Osteocyte (in vitro differentiated cells): ENCODE measurements around the gene PMM2. TPM values are rescaled to one million over a fixed set of nuclear protein-coding genes. Genes with fewer than 3 reads are reported as not detected.
"Not testable (repeated sequence)": the region's sequence is repeated elsewhere in the genome, so short reads cannot be mapped to it uniquely, and the experiment has no call there.

Source experiments
- DNase-seq: peaks from one replicate; pipeline ENCODE4 v3.0.0; 2021; ENCODE audit warnings: mixed read lengths; ENCODE audit not compliant: unreplicated experiment; ENCODE audit errors: extremely low spot score
- H3K27ac Mint-ChIP-seq: one replicate; pipeline ENCODE4 v1.8.0; 2021; ENCODE audit warnings: mild to moderate bottlenecking, mixed read lengths; ENCODE audit not compliant: unreplicated experiment
- H3K27me3 Mint-ChIP-seq: one replicate; pipeline ENCODE4 v1.8.0; 2021; ENCODE audit warnings: mixed read lengths; ENCODE audit not compliant: unreplicated experiment
- H3K36me3 Mint-ChIP-seq: one replicate; pipeline ENCODE4 v1.8.0; 2021; ENCODE audit warnings: mixed read lengths; ENCODE audit not compliant: unreplicated experiment
- H3K4me1 Mint-ChIP-seq: one replicate; pipeline ENCODE4 v1.8.0; 2021; ENCODE audit warnings: mixed read lengths; ENCODE audit not compliant: unreplicated experiment
- H3K4me3 Mint-ChIP-seq: one replicate; pipeline ENCODE4 v1.8.0; 2021; ENCODE audit warnings: mild to moderate bottlenecking, moderate library complexity, mixed read lengths; ENCODE audit not compliant: unreplicated experiment
- H3K9me3 Mint-ChIP-seq: one replicate; pipeline ENCODE4 v1.8.0; 2021; ENCODE audit warnings: mixed read lengths; ENCODE audit not compliant: unreplicated experiment
- total RNA-seq: library from RNA; stranded (reverse); gene quantifications from 2 replicates; pipeline ENCODE4 v1.2.1, GENCODE V29; 2021
- TF ChIP-seq, protein P1 (sequence below): fragments of 200-600 bp; sonication (generic); IDR thresholded peaks from 2 replicates; pipeline ENCODE4 v1.5.0; 2021; ENCODE audit warnings: antibody characterized with exemption, mild to moderate bottlenecking, moderate library complexity

The PMM2 gene
- total RNA-seq, 1 donor from 2014 or later, result 42.9 TPM

DNA sequence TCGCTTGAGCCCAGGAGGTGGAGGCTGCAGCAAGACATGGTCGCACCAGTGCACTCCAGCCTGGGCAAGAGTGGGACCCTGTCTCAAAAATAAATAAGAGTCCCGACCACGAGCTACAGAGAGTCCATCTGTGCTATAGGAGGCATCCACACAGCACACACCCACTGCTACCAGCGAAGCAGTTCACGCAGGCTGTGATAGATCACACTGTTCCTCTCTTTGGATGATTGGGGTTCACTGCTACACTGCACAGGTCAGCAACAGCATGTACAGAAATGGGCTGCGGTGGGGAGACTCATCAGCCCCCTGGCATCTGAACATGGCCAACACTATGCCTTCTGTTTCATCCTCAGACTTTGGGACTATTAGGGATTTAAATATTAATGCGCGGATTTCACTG lies 33.8 kb downstream of the PMM2 start:
- H3K36me3 Mint-ChIP-seq, result peaks cover 35% of the 10 kb centered on the region
- TF ChIP-seq, protein P1, sequence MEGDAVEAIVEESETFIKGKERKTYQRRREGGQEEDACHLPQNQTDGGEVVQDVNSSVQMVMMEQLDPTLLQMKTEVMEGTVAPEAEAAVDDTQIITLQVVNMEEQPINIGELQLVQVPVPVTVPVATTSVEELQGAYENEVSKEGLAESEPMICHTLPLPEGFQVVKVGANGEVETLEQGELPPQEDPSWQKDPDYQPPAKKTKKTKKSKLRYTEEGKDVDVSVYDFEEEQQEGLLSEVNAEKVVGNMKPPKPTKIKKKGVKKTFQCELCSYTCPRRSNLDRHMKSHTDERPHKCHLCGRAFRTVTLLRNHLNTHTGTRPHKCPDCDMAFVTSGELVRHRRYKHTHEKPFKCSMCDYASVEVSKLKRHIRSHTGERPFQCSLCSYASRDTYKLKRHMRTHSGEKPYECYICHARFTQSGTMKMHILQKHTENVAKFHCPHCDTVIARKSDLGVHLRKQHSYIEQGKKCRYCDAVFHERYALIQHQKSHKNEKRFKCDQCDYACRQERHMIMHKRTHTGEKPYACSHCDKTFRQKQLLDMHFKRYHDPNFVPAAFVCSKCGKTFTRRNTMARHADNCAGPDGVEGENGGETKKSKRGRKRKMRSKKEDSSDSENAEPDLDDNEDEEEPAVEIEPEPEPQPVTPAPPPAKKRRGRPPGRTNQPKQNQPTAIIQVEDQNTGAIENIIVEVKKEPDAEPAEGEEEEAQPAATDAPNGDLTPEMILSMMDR, result no peak
- H3K9me3 Mint-ChIP-seq, result no peaks in the 10 kb centered on the region
- H3K27ac Mint-ChIP-seq, result no peak overlapping the region
- H3K27me3 Mint-ChIP-seq, result no peaks in the 10 kb centered on the region
- no peak overlapping the region for H3K4me3 Mint-ChIP-seq
- H3K4me1 Mint-ChIP-seq, result peaks cover 2% of the 10 kb centered on the region
- no peak for DNase-seq

DNA sequence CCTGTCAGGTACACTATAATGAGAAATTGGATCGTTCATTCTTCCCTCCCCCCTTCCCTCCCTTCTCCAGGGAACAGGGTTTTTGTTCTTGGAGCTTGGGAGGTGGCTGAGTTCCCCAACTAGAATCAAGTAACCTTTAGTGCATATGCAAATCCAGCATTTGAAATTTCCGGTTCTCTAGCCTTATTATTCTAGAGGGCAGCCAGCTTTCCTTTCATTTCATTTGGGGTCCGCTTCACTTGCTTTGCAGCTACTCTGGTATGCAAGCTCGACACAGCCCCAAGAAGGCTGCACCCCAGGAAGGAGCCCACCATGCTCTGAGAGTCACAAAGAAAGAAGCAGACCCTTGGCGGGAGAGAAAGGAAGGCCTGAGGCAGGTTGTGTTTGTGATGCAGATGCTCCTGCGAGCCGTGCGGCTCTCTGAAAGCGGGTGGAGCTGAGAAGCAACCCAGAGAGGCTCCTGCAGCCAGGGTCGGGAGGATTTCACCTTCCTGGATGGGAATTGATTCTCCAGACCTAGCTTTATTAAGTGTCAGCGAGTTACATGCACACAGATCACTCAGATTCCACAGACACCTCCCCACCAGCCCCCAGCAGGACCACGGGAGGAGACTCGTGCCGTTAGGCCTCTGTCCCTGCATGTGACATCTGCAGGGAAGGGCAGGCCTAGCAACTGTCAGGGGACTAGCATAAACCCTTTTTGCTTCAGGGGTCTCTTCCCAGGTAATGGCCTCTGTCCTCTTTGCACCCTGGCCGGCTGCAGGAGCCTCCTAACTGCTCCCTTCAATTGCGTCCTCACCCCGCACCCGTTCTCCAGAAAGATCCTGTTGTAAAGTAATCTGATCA lies 34.5 kb downstream of the PMM2 start:
- no peaks in the 10 kb centered on the region for H3K9me3 Mint-ChIP-seq
- H3K4me3 Mint-ChIP-seq, result no peak overlapping the region
- DNase-seq, result no peak
- TF ChIP-seq, protein P1, result no peak
- peaks cover 28% of the 10 kb centered on the region for H3K36me3 Mint-ChIP-seq
- H3K4me1 Mint-ChIP-seq, result no peaks in the 10 kb centered on the region
- no peak overlapping the region for H3K27ac Mint-ChIP-seq
- no peaks in the 10 kb centered on the region for H3K27me3 Mint-ChIP-seq

DNA sequence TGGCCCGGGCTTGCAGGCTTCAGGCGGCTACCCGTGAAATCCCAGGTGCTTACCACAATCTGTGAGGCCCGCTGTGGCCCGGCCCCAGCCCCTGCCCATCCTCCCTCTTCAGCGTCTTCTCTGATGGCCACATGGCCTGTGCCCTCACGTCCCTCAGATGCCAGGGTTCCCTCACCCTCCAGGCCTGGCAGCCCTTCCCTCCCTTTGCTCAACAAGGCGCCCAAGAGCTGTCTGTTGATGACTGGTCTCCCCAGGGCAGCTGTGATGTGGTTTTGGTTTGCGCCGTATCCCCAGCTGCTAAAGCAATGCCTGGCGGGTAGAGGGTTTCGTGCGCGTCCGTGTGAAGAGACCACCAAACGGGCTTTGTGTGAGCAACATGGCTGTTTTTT lies 35.1 kb downstream of the PMM2 start:
- Mint-ChIP-seq H3K36me3 (peaks cover 28% of the 10 kb centered on the region), H3K27ac (no peak overlapping the region), H3K27me3 (no peaks in the 10 kb centered on the region), H3K4me1 (no peaks in the 10 kb centered on the region), H3K4me3 (no peak overlapping the region), H3K9me3 (no peaks in the 10 kb centered on the region)
- no peak for DNase-seq
- TF ChIP-seq, protein P1, result no peak

DNA sequence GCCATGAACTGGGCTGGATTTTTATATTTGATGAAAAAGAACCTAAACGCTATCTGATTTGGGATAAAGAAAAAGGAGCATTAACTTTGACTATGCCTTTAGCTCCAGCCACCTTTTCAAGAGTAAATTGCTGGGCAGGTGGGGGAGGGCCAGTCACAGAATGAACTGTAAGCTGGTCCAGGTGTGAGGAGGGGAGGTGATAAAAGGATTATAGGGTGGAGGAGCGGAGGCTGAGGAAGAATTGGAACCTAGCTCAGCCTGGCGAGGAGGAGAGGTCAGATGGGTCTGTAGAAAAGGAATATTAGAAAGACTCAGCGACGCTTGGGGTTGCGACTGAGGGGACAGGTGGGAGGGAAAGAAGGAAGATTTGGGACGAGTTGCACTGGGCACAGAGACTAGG lies 39.2 kb downstream of the PMM2 start:
- not testable (repeated sequence) for H3K27me3 Mint-ChIP-seq, H3K27ac Mint-ChIP-seq, H3K36me3 Mint-ChIP-seq, H3K4me1 Mint-ChIP-seq, H3K4me3 Mint-ChIP-seq, H3K9me3 Mint-ChIP-seq, DNase-seq

DNA sequence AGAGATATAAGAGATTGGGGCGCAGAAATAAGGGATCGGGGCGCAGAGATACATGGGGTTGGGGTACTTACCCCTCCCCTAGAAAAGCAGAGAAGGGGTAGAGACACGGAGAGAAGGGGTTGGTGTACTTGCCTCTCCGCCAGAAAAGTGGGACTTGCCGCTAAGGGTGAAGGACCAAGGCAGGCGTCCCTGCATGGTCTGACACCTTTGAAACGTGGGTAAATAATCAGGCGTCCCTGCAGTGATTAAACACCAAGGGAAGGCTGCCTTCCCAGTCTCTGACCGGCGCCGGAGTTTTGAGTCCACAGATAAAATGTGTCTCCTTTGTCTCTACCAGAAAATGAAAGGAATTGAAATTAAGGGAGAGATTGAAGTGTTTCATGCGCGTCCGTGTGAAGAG lies 40.0 kb downstream of the PMM2 start:
- H3K4me3 Mint-ChIP-seq, H3K36me3 Mint-ChIP-seq, H3K27me3 Mint-ChIP-seq, H3K27ac Mint-ChIP-seq, H3K9me3 Mint-ChIP-seq, H3K4me1 Mint-ChIP-seq, DNase-seq: not testable (repeated sequence)

DNA sequence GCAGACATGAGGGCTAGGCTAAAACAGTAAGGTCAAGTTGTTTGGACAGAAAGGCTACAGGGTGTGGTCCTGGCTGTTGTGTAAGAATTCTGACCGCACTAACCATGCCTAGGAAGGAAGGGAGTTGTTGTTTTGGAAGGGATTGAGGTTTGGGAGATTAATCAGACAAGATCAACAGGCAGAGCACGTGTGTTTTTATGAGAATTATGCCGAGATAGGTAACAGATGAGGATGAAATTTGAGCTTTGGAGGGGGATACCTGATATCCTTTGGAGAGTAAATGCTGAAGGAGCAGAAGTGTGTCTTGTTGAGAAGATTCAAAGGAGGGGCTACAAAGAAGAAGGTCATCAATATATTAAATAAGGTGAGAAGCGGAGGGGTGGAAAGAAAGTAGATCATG lies 44.4 kb downstream of the PMM2 start:
- not testable (repeated sequence) for H3K27me3 Mint-ChIP-seq, H3K27ac Mint-ChIP-seq, DNase-seq, H3K9me3 Mint-ChIP-seq, H3K36me3 Mint-ChIP-seq, H3K4me3 Mint-ChIP-seq, H3K4me1 Mint-ChIP-seq

DNA sequence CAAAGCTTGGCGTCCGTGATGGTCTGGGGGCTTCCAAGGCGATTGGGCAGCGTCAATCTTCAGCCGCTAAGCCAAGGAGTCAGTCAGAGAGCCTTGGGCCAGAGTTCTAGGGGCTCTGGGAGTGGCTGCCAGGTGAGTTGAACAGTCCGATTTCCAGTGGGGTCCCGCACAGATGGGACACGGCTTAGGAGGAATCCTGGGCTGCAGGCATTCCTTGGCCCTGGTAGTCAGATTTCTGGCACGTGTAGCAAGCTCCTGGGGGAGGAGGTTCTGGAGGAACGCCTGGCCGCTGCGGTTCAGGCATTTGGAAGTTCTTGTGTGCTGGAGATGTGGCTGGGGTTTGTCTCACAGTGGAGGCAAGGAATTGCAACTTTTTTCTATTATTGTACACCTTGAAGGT lies 45.7 kb downstream of the PMM2 start:
- not testable (repeated sequence) for DNase-seq, H3K4me3 Mint-ChIP-seq, H3K9me3 Mint-ChIP-seq, H3K27me3 Mint-ChIP-seq, H3K4me1 Mint-ChIP-seq, H3K36me3 Mint-ChIP-seq, H3K27ac Mint-ChIP-seq
